C1 segment of cervical spinal cord (tissue), 14 donors: ENCODE measurements around the gene TMEM63A.
A peak's percentile ranks its signal among the peaks of the same experiment; 100 is the strongest.
"Not testable (repeated sequence)": the region's sequence is repeated elsewhere in the genome, so short reads cannot be mapped to it uniquely, and the experiment has no call there.

Experiments
- DNase-seq, 14 donors: peaks; one replicate each; lab custom pipeline; 2025; lab: John Stamatoyannopoulos, UW

Gene TMEM63A

DNA sequence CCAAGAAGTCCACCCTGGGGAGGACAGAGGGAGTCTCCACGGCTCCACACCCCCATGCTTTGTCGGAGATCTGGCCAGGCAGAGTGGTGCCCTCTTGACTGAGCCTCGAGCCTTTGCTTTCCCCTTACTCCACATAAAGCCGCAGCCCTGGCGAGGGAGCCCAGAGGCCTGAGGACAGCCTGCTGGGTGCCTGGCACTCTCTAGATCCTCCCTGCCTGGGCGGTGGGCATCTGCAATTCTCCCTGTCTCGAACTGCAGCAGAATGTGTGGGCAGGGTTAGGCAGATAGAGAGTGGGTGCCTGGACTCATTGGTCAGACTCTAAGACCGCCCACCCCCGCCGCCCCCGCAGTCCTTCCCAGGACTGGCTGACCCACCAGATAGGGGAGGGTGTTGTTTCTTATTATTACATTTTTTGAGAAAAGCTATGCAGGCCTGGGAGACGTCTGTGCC lies 58.3 kb downstream of the TMEM63A start:
- no peak for DNase-seq

DNA sequence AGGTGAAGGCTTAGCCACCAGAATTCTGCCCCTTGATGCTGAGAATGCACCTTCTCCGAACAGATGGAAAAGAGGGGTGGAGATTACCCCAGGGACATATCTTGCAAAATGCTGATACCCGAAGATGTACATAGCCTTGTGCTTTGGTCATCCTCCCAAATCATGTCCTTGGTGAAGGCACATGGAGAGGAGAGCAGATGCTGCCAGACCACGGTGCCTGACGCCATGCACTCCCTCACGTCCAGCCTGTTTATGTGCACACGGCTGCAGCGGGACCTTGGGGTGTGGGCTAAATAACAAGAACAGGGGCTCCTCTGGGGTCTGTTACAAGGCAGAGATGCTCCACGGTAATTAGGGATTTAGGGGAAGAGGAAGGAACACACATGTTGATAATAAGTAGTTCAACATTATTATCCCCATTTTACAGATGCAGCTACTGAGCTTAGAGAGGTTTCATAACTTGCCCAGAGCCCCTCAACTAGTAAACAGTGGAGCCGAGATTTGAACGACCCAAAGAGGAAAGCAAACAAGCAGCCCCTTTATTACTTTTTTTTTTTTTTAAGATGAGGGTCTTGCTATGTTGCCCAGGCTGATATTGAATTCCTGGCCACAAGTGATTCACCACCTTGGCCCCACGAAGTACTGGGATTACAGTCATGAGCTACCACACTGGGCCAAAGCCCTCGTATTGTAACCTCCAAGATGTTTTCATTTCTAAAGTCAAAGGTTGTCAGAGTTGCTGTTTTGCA lies 59.4 kb downstream of the TMEM63A start:
- no peak for DNase-seq

DNA sequence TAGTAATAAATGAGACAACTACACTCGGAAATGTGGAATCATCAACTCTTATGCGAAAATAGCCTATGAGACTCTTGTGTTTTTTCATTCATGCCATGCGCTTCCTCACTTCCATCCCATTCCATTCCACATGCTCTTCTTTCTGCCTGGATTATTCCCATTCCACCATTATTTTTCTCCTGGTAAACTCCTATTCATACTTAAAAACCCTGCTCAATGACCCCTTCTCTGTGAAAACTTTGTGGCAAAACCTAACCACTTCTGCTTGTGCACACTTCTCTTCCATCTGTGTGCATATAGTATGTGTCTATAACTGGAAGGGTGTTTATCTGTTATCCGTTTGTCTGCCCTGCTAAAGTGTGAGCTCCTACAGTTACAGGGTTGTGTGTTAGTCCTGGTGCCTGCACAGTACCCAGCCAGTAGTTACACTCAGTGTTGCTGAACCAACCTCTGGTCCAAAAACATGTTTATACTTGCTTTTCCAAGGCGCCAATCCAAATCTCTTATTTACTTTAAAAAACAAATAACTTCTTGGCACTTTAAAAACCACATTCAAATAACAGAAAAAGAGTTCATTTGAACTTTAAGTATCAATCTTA lies 61.6 kb downstream of the TMEM63A start:
- no peak for DNase-seq

DNA sequence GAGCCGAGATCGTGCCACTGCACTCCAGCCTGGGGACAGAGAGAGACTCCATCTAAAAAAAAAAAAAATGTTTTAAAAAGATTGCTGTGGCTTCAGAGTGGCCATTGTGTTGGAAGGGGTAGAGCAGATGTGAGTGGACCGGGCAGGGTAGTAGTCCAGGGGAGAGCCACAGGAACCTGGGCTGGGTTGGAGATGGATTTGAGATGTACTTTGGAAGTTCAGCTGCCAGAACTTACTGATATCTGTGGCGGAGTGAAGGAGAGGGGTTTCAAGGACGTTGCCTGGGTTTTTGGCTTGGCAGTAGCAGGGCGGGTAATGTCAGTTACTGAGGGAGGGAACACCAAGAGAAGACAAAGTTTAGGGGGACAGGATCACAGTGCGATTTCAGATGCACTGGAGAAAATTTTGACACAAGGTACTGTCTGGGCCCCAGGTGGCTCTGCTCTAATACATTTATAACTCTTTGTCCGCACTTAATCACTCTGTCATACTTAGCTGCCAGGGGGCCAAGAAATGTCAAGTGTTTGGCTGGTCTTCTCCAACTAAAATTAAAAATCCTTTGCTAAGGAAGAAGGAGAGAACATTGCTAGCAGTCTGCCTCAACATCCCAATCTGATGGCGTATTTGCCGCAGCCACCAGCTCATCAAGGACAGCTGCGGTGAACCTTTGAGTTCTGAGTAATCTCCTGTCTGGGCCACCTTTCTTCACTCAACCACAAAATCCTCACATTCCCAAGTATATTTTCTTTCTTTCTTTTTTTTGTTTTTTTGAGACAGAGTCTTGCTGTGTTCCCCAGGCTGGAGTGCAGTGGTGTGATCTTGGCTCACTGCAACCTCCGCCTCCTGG lies 62.6 kb downstream of the TMEM63A start:
- DNase-seq: no peak

DNA sequence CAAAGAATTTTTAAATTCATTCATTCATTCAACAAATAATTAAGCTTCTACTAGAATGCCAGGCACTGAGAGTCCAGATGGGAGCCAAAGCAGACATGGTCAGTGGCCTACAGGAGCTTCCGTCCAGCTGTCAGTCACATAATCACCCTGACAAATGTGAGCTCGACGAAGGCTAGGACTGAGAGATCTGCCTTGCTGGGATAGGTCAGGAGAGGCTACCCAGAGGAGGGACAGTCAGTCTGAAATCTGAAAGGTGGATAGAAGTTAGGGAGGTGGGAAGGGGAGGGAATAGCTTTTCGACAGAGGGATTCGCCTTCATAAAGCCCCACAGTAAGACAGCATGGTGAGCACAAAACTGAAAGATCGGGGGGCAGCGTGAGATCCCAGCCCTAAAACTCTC lies 64.0 kb downstream of the TMEM63A start:
- peak in 1 of 14 donors; percentile 25 for DNase-seq

DNA sequence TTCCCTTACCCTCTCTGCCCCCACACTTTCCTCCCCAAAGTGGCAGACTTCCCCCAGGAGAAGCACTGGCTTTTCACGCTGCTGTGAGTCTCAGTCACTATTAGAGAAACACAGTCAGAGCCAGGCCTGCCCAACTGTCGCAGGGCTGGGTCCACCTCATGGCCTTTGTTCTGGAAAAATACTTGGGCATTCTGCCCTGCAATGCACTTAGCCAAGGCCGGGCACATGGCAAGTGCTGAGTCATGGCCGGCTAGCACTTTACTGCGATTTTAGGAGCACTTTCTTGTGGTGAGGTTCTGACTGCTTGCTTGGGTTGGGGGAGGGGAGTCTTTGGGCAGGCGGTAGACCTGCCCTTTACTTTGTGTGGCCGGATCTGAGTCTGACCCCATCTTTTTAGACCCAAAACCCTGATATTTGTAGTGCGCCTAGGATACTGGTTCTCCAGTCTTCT lies 64.5 kb downstream of the TMEM63A start:
- DNase-seq: peak in 13 of 14 donors; percentile 27 to 95 (median 80)

DNA sequence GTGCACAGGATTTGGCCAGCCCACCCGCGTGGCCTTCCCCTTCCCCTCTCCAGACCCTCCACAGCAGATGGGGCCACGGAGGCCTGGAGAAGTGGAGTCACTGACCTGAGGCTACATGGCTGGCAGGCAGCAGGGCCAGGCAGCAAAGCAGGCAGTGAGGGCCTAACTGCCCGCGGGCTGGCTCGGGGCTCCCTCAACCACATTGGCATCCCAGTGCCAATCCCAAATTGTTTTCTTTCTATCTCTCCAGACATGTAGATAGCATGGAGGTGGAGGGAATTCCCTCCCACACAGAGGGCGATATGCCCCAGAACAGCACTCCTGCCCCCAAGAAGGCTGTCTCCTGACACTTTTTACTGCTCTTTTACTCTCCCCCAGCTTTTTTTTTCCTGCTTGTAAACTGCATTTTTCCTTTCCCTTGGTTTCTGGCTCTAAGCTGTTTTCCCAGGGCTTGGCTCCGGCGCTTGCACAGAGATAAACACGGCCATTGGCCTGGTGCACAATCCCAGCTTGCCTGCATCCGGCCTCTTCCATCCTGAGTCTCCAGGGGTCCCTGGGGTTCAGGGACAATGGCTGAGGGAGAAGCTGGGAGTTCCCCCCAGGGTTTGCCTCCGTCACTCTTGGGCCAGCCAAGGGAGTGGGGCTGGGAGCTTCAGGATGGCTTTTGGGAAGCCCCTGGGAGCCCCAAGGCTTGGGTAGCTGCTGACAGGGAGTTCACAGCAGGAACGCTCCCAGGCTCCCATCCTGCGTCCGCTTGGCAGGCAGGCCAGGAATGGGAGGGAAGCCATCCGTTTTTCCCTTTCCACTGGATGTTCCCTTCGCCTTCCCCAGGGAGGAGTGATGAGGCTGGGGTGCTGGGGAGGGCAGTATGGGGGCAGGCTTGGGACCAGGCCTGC lies 65.3 kb downstream of the TMEM63A start:
- DNase-seq: peak in 5 of 14 donors; percentile 42 to 81 (median 72)

DNA sequence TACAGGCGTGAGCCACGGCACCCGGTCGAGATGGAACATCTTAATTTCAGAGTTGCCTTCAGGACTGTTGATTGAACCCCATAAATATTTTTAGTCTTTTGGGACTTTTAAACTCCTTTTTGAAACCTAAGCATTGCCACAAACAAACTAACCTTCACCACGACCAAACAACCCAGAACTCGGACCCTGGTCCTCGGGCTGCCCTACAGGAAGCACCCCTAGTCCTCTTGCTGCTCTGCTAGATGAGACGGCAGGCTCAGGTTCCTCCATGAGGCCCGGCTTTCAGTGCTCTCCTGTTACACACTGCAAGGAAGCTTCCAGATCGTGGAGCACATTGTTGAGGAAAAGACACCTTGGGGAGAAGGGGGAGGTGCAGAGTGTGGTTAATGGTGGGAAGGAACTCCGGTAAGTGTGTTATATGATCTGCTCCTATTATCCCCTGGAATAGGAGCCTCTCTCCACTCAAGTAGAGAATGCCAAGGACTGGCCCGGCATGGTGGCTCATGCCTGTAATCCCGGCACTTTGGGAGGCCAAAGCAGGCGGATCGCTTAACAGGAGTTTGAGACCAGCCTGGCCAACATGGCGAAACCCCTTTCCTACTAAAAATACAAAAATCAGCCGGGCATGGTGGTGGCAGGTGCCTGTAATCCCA lies 66.5 kb downstream of the TMEM63A start:
- no peak for DNase-seq

DNA sequence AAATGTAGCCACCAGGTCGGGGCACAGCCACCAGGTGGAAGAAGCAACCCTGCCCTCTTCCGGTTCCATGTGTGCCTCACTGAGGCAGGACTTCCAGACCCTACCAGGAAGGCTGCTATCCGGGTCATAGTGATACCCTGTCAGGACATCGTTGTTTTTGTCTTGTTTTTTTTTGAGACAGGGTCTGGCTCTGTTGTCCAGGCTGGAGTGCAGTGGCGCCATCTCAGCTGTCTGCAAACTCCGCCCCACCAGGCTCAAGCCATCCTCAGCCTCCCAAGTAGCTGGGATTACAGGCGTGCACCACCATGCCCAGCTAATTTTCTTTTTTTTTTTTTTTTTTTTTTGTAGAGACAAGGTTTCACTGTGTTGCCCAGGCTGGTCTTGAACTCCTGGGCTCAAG lies 67.1 kb downstream of the TMEM63A start:
- not testable (repeated sequence) for DNase-seq

DNA sequence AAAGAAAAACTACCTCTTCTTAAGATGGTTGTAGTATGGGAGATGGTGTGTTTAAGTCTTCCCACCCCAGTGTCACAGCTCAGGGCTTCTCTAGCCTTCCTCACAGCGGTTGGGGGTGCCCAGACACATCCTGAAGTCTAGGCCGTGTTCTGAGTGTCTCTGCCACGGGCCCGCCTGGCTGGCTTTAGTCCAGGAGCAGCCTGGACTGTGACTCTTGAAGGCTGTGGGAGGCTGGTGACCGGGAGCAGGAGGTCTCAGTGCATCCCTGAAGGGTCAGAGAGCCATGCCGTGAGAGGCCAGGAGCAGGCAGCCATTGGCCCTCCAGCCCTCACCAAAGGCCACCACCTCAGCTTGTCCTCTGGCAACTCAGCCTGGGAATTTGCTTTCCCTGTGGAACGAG lies 67.8 kb downstream of the TMEM63A start:
- no peak for DNase-seq

DNA sequence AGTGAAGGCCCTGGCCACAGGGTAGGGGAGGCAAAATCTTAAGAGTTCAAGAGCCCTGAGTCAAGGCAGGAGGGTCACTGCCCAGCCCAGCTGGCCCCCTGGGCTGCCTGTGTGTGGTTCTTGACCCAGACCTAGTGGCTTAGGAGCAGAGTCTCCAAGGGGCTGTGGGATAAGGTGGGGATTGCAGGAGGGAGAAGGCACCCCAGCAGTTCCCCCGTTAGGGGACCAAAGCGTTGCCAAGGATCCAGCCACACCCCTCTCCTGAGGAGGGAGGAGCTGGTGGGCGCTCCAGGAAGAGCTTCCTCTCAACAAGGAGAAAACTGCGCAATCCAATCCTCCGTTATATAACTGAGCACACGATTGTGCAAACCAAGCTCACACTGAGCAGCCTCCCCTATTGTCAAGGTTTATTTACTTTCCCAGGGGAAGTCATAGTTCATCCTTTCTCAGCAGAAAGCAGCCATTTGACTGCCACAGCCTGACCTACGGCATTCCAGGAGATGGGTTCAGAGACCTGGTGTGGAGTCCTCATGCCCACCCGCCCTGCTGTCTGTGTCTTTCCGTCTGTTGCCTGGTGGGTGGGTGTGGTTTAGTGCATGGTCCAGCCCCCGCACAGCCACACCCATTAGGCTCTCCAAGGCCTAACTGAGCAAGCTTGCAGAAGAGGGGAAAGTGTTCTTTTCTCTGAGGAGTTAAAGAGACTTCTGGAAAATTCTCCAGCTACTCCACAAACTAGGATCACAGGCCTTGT lies 68.8 kb downstream of the TMEM63A start:
- DNase-seq: no peak

DNA sequence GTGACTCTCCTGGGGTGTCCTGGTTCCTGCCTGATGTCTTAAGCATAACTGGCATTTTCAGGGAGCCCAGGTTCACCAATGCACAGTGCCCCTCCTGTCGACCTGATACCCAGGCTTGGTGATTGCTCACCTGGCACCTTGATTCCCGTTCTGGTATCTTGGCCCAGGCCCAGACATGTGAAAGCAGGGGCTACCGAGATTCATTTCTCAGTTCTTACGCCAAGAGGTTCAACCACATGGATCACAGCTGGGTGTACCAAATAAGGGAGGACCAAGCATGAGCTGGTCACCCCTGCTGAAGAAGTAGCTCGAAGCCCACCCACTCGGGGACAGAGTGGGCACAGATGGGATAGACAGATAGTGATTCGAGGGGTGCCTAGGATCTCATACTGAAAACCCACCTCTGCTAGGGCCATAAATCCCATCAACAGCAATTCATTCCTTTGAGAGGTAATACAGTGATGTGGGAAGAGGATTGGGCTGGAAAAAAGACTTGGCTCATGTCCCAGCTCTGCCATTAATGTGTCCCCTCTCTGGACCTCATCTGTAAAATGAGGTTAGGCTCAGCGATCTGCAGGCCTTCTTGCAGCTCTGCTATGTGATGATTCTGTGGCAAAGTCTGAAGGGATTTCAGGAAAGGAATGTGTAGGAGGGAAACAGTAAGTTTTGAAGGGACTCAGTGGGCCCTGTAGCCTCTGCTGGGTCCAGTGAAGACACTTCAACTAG lies 69.5 kb downstream of the TMEM63A start:
- DNase-seq: no peak

DNA sequence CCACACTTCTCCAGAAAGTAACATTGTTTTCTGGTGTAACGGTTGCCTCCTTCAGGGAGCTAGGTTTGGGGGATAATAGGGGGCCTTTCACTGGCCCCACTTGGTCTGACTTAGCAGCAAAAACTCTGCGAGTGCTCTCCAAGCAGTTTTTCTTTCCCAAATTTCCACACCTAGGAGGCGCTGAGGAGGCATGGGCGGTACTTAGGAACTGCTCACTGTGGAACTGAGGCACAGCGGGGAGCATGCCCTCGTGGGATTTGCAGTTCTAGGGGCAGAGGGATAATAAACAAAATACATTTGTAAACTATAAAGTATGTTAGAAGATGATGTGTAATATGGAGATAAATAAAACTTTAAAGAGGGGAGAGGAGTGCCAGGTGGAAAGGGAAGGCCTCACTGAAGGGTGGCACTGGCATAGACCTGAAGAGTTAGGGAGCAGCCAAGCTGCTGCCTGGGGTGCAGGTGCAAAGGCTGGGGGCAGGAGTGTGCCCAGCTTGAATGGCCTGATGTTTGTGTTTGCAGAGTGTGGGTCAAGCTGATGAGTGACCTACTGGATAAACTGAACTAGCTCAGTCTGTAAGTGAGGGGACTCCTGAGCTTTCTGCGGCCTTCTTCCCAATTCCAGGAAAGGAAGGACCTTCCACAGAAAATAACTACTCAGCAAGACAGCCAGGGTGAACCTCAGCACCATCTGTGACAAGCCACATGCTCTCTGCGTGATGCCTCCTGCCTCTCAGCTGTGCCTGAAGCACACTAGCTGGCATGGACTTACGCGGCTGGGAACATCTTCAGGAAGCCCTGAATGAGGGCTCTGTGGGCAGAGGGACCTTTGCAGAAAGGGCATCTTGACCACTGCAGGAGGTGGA lies 70.3 kb downstream of the TMEM63A start:
- peak in 1 of 14 donors; percentile 69 for DNase-seq

DNA sequence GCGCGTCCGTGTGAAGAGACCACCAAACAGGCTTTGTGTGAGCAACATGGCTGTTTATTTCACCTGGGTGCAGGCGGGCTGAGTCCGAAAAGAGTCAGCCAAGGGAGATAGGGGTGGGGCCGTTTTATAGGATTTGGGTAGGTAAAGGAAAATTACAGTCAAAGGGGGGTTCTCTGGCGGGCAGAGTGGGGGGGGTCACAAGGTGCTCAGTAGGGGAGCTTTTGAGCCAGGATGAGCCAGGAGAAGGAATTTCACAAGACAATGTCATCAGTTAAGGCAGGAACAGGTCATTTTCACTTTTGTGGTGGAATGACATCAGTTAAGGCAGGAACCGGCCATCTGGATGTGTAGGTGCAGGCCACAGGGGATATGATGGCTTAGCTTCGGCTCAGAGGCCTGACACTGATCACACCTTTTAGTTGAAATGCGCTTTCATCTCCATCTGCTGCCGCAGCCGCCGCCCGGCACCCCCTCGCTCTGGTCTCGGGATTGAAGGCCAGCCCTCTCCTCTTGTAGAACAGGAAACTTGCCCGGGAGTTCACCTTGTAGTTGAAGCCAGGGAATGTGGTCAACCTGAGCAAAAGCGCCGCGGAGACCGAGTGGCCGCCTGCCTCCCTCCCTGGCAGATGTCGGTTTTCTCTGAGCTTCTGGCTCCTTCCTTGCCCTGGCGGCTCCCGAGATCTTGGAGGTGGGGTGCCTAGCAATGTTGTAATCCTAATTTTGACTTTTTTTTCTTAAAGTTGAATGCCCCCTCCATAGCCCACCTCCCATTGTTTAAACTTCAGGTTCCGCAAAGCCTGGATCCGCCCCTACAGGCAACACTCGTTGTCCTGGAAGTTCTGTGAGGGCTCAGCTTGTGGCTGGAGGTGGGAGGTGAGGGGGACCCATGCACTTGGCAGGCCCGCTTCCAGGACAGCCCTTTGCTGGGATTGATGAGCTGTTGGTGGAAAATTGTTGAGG lies 71.3 kb downstream of the TMEM63A start:
- peak in 2 of 14 donors; percentile 10 to 64 for DNase-seq

DNA sequence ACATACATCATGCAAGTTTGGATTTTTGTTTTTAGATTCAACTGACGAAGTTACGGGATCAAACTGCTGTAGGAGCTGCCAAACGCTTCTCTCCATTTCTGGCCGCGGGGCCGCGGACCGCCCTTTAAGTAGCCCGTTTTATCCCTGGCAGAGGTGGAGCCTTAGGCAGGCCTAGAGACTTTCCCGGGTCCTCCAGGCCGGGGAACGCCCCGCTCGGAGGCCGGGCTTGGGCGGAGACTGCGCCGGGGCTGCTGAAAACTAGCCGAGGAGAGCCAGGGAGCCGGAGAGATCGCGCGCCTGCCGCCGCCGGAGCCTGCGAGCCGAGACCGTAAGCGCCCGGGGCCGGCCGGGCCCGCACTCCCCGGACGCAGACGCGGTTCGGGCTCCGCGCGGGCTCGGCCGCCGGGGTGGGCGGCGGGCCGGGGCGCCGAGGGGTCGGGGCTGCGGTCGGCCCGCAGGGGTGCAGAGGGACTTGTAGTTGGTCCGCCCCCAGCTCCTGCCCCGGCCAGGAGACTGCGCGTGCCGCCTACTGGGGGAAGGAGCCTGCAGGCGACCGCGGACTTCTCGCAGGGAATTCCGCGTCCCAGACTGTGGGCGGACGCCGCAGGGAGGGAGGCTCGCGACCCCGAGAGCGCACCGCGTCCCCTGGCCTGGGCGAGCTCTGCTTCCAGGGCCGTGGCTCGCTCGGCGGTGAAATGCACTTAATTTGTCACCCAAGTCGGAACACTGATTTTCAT lies 72.2 kb downstream of the TMEM63A start, which contains the start of gene EPHX1:
Gene EPHX1, plus strand, starts transcription at position 283 of the 737 bp plus-strand sequence. CDS start 18,606 bp downstream, outside the sequence.
- DNase-seq: peak in 13 of 14 donors; percentile 47 to 88 (median 72)

DNA sequence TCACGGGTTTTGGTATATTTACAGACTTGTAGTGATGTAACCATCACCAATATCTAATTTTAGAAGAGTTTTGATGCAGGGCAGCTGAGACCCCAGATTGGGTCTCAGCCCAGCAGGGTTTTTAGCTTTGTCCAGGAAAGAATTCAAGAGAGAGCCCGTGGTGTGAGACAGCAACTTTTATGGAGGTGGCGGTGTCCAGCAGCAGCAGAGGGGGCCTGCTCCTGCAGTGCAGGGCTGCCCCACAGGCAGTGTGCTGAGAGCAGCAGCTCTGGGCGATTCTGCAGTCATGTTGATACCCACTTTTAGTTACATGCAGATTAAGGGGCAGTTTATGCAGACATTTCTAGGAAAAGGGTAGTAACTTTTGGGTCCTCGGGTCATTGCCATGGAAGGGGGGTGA lies 74.0 kb downstream of the TMEM63A start:
- no peak for DNase-seq
